Measurements from ENCODE around the gene ZFPM1. TPM values are rescaled to one million over a fixed set of nuclear protein-coding genes. Genes with fewer than 3 reads are reported as not detected.
"Not testable (repeated sequence)": the region's sequence is repeated elsewhere in the genome, so short reads cannot be mapped to it uniquely, and the experiment has no call there.

Gene ZFPM1
- total and polyA plus RNA-seq, 10 donors: 2.3 to 25.3 (median 8.9) TPM

- no peaks in the 10 kb centered on the region for H3K9me3 ChIP-seq
- 80 to 94% (median 87%) methylated on average over 15 of the region's 15 CpGs for WGBS, 5 donors
- intact Hi-C loops (cut with DNase I; ENCODE audit: low total_unique reads): no loop called here
- H3K4me1 ChIP-seq: peaks cover 0 to 16% (median 3%) of the 10 kb centered on the region in 6 donors
- no peak for TF ChIP-seq CTCF (IDR thresholded peaks at IDR 0.05 in 8 of 11, conservative IDR thresholded peaks at IDR 0.05 in 3 of 11)
- no peak for TF ChIP-seq POLR2A (IDR thresholded peaks at IDR 0.05)
- TF ChIP-seq POLR2AphosphoS5 (IDR thresholded peaks at IDR 0.05): no peak
- H3K27me3 ChIP-seq (replicated peaks in 1 of 7): no peaks in the 10 kb centered on the region
- H3K36me3 ChIP-seq: no peaks in the 10 kb centered on the region
- H3K4me3 ChIP-seq: no peak overlapping the region
- DNase-seq: no peak
- H3K27ac ChIP-seq: no peak overlapping the region
Measured at GRCh38 chr16:88408561-88409142, 44.4 kb upstream of the ZFPM1 start.

GRCh38 chr16:88409296-88410065 lies 43.6 kb upstream of the ZFPM1 start:
- TF ChIP-seq POLR2AphosphoS5 (IDR thresholded peaks at IDR 0.05): no peak
- no peak for TF ChIP-seq POLR2A (IDR thresholded peaks at IDR 0.05)
- no peak for TF ChIP-seq CTCF (IDR thresholded peaks at IDR 0.05 in 8 of 11, conservative IDR thresholded peaks at IDR 0.05 in 3 of 11)
- H3K36me3 ChIP-seq: no peaks in the 10 kb centered on the region
- no peak for DNase-seq
- no peaks in the 10 kb centered on the region for H3K9me3 ChIP-seq
- 88 to 92% (median 89%) methylated on average over 27 to 29 of the region's 29 CpGs for WGBS, 5 donors
- intact Hi-C loops (cut with DNase I; ENCODE audit: low total_unique reads): no loop called here
- H3K4me1 ChIP-seq: peaks cover 0 to 16% (median 3%) of the 10 kb centered on the region in 6 donors
- no peak overlapping the region for H3K4me3 ChIP-seq
- no peak overlapping the region for H3K27ac ChIP-seq
- no peaks in the 10 kb centered on the region for H3K27me3 ChIP-seq (replicated peaks in 1 of 7)

- WGBS, 5 donors: 86 to 92% (median 91%) methylated on average over 28 of the region's 28 CpGs
- H3K27me3 ChIP-seq (replicated peaks in 1 of 7); H3K4me3 ChIP-seq; H3K9me3 ChIP-seq; H3K36me3 ChIP-seq; intact Hi-C loops (cut with DNase I; ENCODE audit: low total_unique reads); H3K27ac ChIP-seq; DNase-seq: not testable (repeated sequence)
- peaks cover 0 to 16% (median 3%) of the 10 kb centered on the region in 6 donors for H3K4me1 ChIP-seq
Measured at GRCh38 chr16:88410297-88410968, 42.6 kb upstream of the ZFPM1 start.

- no peak overlapping the region for H3K27ac ChIP-seq
- DNase-seq: no peak
Measured at GRCh38 chr16:88411951-88412576, 41.0 kb upstream of the ZFPM1 start.

More at GRCh38 chr16:88411951-88412576, 41.0 kb upstream of the ZFPM1 start:
- Histone ChIP-seq H3K9me3 (no peaks in the 10 kb centered on the region), H3K4me3 (no peak overlapping the region), H3K4me1 (peaks cover 0 to 16% (median 3%) of the 10 kb centered on the region in 6 donors), H3K36me3 (no peaks in the 10 kb centered on the region), H3K27me3 (replicated peaks in 1 of 7) (peaks cover 0 to under 1% (median 0%) of the 10 kb centered on the region in 7 donors)
- WGBS, 5 donors: 87 to 96% (median 91%) methylated on average over 13 to 18 of the region's 18 CpGs
- intact Hi-C loops (cut with DNase I; ENCODE audit: low total_unique reads): no loop called here
- TF ChIP-seq POLR2AphosphoS5 (IDR thresholded peaks at IDR 0.05) (no peak), CTCF (IDR thresholded peaks at IDR 0.05 in 8 of 11, conservative IDR thresholded peaks at IDR 0.05 in 3 of 11) (no peak), POLR2A (IDR thresholded peaks at IDR 0.05) (no peak)
